ENCODE measurements around the gene SYS1.
A peak's percentile ranks its signal among the peaks of the same experiment; 100 is the strongest.

Gene SYS1

DNA sequence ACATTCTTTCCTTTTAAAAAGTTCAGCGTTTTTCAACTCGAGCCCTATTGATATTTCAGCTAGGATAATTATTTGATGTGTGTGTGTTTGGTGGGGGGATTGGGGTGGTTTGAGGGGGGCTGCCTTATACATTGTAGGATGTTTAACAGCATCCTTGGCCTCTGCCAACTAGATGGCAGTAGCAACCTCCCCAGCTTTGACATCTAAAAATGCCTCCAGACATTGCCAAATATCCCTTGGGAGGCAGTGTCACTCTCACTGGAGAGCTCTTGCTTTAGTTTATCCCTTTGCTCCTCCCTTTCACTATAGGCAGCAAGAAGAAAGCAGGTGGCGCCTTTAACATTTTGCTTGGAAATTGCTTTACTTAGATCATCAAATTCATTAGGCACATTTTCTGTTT is 29.8 kb downstream of the SYS1 start:
- DNase-seq: no peak

GRCh38 chr20:45394221-45395113 is 31.5 kb downstream of the SYS1 start:
- no peak for DNase-seq

- DNase-seq: no peak
Measured at GRCh38 chr20:45395114-45395415, 32.1 kb downstream of the SYS1 start.

DNA sequence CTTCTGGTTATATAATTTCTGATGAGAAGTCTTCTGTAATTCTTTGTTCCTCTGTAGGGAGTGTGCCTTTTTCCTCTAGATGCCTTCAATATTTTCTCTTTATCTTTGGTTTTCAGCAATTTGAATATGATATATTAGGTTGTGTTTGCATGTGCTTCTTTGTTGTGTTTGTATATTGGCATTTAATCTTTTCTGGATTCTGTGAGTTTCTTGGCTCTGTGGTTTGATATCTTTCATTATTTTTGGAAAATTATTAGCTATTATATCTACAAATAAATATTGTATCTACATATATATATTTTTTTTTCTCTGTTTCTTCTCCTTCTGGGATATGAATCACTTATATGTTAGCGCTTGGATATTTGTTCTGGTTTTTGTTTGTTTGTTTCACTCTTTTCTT is 36.1 kb downstream of the SYS1 start:
- DNase-seq: no peak

DNA sequence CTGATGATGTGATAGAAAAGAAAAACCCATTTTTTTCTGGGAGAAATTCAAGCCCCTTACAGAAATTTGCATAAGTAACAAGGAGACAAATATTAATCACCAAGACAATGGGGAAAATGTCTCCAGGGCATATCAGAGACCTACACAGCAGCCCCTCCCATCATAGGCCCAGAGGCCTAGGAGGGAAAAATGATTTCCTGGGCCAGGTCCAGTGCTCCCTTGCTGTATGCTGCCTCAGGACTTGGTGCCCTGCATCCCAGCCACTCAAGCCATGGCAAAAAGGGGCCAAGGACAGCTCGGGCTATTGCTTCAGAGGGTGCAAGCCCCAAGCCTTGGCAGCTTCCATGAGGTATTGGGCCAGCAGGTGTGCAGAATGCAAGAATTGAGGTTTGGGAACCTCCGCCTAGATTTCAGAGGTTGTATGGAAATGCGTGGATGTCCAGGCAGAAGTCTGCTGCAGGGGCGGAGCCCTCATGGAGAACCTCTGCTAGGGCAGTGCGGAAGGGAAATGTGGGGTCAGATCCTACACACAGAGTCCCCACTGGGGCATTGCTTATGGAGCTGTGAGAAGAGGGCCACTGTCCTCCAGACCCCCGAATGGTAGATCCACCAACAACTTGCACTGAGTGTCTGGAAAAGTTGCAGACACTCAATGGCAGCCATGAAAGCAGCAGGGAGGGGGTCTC is 37.5 kb downstream of the SYS1 start:
- no peak for DNase-seq

DNA sequence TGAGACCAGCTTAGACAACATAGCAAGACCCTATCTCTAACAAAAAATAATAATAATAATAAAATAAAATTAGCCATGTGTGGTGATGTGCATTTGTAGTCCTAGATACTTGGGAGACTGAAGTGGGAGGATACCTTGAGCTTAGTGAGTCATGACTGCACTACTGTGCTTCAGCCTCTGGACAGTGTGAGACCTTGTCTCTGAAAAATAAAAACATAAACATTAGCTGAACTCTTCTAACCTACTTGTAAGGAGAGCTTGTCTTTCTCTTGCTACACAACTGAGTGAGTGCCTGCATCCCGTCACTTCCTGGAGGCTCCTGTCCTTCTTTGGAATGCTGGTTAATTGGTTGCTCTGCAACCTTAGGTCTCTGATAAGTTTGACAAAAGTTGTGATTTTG is 40.0 kb downstream of the SYS1 start:
- DNase-seq: peak; percentile 55

DNA sequence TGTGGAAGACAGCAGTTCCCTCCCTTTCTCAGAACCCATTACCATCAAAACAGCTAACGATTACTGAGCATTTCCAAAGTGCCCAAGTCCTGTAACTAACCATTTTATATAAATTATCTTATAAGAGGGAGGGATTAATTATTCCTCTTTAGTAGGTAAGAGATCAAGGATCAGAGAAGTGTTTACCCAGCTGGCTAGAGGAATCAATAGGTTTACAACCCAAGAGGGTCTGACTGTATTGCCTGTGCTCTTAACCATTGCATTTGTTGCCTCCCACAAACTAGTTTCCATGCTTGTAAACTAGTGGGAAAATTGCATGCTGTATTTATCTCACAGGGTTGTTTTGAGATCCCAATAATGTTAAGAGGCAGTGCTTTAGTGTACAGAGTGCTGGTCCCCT is 41.5 kb downstream of the SYS1 start:
- DNase-seq: no peak

DNA sequence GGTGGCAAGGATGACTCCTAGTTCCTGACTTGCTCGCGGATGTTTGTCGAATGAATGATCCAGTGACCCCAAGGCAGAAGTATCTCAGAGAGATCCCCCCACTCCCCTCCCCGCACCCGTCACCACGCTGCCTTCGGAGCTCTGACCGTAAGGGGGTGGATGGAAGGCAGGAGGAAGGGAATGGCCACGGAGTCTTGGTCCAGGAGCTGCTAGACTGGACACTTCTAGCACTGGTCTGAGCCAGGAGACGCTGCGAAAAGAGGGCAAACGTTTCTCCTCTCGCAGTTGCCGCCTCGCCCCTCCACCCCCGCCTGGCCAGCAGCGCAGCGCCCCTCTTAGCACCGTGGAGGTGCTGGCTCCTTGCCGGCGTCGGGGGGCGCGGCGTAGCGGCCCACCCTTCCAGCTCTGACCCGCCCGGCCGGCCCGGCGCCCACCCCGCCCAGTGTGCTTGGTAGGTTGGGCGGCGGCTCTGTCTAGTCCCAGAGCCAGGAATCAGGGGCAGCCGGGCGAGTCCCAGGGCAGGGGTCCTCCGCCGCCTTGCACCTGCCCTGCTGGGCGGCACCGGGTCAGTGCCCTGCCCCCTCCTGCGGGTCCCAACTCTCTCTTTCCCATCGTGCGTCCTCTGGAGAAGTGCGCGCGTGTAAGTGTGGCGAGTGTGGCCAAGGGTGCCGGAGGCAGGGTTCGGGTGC is 42.8 kb downstream of the SYS1 start:
- no peak for DNase-seq

- DNase-seq: peak; percentile 3
Measured at GRCh38 chr20:45406260-45407066, 43.5 kb downstream of the SYS1 start.

DNA sequence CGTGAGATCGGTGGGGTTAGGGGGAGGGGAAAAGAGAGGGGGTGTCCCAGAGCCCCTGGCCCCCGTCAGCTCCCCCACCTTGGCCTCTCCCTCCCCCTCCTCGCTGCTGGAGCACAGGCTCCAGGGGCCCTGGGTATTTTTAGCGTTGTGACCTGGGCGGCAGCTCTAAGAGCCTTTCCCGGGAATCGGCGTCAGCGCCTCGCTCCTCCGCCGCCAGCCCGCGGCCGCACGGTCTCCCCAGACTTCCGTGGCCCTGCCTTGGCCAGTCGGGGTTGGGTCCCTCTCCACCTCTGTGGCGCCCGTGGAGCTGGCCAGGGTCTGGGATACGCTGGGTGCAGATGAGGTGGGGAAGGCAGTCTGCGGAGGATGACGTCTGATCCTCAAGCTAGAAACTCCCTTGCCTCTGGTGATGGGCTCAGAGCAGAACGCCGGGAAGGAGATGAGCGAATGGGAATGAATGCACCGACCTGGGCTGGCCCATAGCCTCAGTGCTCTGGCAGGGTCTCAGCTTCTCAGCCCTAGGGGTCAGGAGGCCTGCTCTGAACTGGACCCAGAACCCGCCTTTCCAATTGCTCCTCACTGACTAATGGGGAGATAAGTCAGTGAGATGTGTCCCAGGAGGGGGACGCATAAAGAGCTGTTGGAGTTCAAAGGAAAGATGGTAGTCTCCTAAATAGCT is 44.2 kb downstream of the SYS1 start:
- DNase-seq: no peak

DNA sequence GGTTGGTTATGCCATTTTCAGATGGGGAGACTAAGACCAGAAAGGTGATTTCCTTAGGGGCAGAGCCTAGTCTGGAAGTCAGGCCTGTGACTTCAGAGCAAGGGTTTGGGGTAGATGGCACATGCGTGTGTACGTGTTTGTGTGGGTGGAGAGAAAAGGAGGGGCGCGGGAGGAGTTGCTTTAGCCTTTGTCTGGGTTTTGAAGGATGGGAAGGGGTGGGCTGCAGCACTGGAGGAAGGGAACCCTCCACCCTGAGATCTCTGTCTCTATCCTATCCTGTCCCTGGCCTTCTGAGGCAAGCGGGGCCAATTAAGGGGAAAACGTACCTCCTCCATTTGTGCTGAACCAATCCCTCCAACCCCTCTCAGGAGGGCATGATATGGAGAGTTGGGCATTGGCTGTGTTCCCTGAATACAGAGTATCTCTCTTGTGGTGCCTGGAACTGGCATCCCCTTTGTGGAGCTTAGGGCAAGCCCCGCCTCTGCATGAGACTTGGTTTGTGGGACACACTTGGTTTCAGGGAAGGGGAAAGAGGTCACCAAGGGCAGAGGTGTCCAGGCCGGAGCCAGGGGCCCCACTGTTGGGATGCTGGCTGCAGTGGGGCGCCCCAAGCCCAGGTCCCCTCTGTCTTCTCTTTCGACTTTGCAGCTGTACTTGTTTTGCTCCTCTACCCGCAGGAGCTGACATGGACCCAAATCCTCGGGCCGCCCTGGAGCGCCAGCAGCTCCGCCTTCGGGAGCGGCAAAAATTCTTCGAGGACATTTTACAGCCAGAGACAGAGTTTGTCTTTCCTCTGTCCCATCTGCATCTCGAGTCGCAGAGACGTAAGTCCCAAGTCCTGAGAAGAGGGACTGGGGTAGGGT is 45.1 kb downstream of the SYS1 start, which contains the start of gene DBNDD2:
Gene DBNDD2, plus strand, starts transcription at position 507 of the 863 bp plus-strand sequence. Its CDS starts 179 bp downstream, at position 686.
- no peak for DNase-seq

- no peak for DNase-seq
Measured at GRCh38 chr20:45408646-45409213, 45.8 kb downstream of the SYS1 start.

GRCh38 chr20:45409521-45410272 is 46.7 kb downstream of the SYS1 start:
- DNase-seq: no peak

GRCh38 chr20:45410887-45411286 is 47.9 kb downstream of the SYS1 start:
- DNase-seq: no peak

DNA sequence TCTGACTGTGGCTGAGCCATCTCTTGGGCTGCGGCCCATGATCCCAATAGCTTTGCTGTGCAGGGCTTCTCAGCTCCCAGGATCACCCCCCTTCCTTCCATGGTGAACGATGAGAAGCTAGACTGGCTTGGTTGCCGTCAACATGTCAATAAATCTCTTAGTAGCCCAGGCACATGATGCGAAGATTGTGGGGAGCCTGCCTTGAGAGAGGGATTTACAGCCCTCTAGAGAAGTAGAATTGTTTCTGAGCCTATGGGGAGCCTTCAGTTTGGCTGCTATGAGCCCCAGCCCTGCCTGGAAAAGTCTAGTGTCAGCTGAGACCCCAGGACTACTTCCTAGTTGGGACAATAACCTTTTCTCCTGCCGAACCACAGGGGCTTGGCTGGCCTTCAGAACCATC is 49.7 kb downstream of the SYS1 start:
- DNase-seq: no peak

DNA sequence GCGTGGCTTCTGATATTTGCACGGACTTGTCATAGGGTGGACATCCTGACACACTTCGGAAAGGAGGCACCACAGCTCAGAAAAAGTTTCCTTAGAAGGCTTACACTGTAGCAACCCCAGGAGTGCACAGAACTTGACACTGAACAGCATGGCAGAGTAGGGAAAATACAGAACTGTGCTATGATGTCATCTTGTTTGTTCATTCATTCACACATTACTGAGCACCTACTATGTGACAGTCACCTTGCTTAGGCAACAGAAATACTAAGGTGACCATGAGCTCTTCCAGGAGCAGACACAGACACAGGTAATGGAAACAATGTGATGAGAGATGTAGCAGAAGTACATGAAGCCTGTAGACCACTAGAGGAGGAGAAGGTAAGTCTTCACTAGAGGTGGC is 50.5 kb downstream of the SYS1 start:
- no peak for DNase-seq

- DNase-seq: peak; percentile 85
Measured at GRCh38 chr20:45415822-45416637, 53.1 kb downstream of the SYS1 start, which contains the start of gene PIGT. TSS of gene PIGT (plus strand) at chr20:45416141. CDS start at chr20:45416157, 16 bp downstream.

DNA sequence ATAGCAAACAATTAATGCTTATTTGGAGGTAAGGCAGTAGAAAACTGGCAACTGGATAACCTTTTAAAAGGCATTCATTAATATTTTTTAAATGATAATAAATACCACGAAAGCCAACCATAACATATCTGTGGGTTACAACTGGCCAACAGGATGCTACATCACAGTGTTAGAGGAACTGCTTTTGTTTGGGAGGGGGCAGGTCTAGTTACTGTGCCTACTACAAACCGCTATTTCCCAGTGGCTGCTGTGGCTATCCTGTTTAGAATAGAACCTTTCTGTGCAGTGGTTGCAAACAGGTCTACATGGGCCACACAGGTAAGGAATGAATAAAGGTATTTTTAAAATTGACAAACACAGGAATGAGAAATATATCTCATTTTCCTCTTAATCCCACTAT is 54.0 kb downstream of the SYS1 start:
- no peak for DNase-seq

All from NCI-H226 (cell line).